ENCODE results near the gene SCYGR8.

- TF ChIP-seq CTCF (IDR thresholded peaks at IDR 0.05) (no peak), POLR2A (IDR thresholded peaks at IDR 0.05) (no peak)
These were observed 44.1 kb downstream of the SCYGR8 start for GRCh38 chr2:227789803-227790202.
